Measurements from ENCODE around the gene BCR.

The BCR gene

GRCh38 chr22:23164091-23164490 lies 16.2 kb upstream of the BCR start:
- H3K4me3 ChIP-seq (ENCODE audit: low read length): no peak overlapping the region
- no peak for DNase-seq (ENCODE audit: low read depth)
- TF ChIP-seq, protein P1, sequence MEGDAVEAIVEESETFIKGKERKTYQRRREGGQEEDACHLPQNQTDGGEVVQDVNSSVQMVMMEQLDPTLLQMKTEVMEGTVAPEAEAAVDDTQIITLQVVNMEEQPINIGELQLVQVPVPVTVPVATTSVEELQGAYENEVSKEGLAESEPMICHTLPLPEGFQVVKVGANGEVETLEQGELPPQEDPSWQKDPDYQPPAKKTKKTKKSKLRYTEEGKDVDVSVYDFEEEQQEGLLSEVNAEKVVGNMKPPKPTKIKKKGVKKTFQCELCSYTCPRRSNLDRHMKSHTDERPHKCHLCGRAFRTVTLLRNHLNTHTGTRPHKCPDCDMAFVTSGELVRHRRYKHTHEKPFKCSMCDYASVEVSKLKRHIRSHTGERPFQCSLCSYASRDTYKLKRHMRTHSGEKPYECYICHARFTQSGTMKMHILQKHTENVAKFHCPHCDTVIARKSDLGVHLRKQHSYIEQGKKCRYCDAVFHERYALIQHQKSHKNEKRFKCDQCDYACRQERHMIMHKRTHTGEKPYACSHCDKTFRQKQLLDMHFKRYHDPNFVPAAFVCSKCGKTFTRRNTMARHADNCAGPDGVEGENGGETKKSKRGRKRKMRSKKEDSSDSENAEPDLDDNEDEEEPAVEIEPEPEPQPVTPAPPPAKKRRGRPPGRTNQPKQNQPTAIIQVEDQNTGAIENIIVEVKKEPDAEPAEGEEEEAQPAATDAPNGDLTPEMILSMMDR (IDR thresholded peaks at IDR 0.05; ENCODE audit: insufficient read depth, low read depth, low read length, missing control alignments): no peak

DNA sequence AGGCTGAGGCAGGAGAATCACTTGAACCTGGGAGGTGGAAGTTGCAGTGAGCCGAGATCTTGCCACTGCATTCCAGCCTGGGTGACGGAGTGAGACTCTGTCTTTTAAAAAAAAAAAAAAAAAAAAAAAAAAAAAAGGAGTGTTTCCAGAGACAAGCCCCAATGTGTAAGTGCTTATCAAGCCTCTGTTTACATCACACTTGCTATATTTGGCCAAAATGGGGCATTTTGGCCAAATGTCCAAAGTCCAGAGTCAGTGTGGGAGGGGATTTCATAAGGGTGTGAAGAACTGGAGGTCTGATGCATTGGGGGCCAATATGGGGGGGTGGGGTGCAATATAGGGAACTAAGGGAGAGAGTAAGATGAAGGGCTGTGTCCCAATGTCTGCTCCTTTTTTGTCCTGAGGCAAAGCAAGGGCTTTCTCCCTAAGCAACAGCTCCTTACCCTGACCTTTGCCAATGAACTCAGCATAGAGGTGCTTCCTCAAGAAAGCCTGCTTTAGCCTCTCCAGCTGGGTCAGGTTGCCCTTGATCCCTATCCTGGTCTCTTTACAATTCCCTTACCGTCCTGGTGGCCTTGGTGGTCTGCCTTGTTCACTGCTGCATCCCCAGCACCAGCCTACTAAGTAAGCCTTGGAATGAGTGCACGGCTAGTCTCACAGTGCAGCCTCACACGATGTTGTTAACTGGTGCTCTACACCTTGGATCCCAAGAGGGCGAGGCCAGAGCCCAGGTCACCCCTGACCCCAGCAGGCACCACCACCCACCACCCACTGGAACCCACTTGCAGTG lies 14.1 kb upstream of the BCR start:
- no peak for DNase-seq (ENCODE audit: low read depth)
- TF ChIP-seq, protein P1 (IDR thresholded peaks at IDR 0.05; ENCODE audit: insufficient read depth, low read depth, low read length, missing control alignments): no peak
- no peak overlapping the region for H3K4me3 ChIP-seq (ENCODE audit: low read length)

DNA sequence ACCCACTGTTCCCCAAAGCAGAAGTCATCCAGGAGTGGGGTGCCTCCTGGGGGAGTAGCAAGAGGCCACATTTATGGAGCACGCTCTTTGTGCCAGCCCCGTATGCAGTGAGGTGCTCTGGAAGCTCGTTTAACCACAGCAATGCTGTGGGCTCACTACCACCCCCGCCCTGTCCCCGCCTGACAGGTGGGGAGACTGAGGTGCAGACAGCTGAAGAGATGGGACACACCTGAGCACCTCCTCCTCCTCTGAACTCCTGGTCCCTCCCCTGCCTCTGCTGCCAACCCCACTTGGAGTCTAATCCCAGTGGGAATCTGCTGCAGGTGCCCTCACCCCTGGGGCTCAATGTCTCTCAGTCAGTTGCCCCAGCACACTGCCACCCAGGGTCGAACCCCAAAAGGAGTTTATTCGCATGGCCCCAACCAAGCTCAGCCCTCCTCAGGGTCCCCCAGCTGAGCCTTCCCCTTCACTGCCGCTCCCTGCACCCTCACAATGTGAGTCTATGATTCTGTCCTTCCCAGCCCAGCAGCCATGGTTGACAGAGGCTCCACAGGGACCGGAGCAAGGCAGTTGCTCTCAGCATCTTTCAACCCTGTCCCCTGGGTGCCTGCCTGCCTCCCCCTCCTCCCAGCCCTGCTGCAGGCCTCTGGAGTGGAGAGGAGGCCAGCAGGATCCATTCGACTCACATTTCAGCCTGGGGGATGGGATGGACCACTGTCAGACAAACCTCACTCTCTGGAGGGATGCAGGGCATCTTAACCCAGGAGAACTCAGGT lies 13.3 kb upstream of the BCR start:
- DNase-seq (ENCODE audit: low read depth): no peak
- TF ChIP-seq, protein P1 (IDR thresholded peaks at IDR 0.05; ENCODE audit: insufficient read depth, low read depth, low read length, missing control alignments): no peak
- no peak overlapping the region for H3K4me3 ChIP-seq (ENCODE audit: low read length)

DNA sequence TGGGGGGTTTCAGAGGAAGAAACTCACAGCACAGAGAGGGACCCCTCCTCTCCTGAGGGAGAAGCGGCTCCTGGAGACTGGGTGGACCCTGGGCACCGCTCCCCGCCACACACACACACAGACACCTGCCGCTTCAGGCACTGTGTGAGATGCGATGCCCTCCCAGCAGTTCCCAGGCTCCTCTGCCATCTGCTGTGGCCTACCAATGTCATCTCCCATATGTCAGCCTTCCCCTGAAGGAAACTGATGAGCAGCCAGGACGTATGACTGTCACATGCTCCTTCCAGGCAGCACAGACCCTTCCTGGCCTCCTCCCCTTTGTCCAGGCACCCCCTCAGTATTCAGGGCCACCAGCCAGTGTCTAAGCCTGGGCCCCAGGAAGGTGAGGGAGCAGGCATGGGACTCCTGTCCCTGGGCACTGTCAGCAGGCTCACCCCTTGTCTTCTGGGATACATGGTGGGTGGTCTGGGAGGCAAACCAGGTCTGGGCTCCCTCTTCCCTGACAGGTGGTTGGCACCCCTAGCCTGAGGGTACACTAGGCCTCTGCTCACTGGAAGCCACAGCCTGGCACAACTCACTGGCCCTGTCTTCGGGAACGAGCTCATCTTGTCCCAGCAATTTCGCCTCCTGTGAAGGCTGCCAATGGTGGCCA lies 11.8 kb upstream of the BCR start:
- TF ChIP-seq, protein P1 (IDR thresholded peaks at IDR 0.05; ENCODE audit: insufficient read depth, low read depth, low read length, missing control alignments): no peak

DNA sequence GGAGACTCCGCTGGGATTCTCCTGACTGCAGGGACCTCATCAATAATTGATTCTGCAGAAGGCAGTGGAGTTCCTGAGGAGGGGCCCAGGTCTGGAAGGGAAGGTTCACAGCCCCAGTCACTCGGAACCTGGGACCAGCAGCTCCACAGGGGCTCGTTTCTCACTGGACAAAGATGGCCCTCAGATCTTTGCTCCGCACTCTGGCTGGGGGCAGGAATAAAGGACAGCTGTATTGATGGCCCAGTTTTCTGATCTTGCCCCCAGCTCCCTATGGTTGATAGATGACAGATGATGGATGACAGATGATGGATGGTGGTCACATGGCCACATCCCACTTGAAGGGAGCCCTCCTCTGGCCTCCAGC lies 11.3 kb upstream of the BCR start:
- DNase-seq (ENCODE audit: low read depth): no peak
- TF ChIP-seq, protein P1 (IDR thresholded peaks at IDR 0.05; ENCODE audit: insufficient read depth, low read depth, low read length, missing control alignments): no peak

More for the DNA sequence above, 11.8 kb upstream of the BCR start:
- DNase-seq (ENCODE audit: low read depth): no peak
- H3K4me3 ChIP-seq (ENCODE audit: low read length): no peak overlapping the region

GRCh38 chr22:23175817-23176644 lies 4.3 kb upstream of the BCR start:
- TF ChIP-seq, protein P1 (IDR thresholded peaks at IDR 0.05; ENCODE audit: insufficient read depth, low read depth, low read length, missing control alignments): no peak
- no peak for DNase-seq (ENCODE audit: low read depth)
- H3K4me3 ChIP-seq (ENCODE audit: low read length): no peak overlapping the region

More for the DNA sequence above, 11.3 kb upstream of the BCR start:
- H3K4me3 ChIP-seq (ENCODE audit: low read length): no peak overlapping the region

Measured in epithelial cell of esophagus (primary cell).